GOT3 (cell line): ENCODE data around the gene RALGPS2.

Experiments used
- DNase-seq: peaks from one replicate; lab custom pipeline; 2025; ENCODE audit warnings: mixed read lengths; lab: John Stamatoyannopoulos, UW

The RALGPS2 gene

DNA sequence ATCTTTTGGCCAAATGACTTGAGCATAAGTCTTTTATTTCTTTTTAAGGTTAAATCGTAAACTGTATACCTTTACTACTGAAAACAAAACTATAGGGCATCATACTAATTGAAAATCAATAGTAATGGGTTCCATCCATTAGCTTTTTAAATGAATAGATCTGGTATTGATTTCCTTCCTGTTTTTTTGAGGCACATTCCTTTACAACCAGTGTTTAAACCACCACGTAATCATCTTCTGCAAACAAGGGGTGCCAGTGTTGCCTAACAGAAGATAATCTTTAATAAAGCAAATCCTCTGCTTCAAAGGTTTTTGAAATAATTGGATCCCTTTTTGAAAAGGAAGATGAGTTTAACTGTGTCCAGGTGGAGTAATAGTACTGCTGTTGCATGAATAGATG is 194.5 kb downstream of the RALGPS2 start:
- no peak for DNase-seq

DNA sequence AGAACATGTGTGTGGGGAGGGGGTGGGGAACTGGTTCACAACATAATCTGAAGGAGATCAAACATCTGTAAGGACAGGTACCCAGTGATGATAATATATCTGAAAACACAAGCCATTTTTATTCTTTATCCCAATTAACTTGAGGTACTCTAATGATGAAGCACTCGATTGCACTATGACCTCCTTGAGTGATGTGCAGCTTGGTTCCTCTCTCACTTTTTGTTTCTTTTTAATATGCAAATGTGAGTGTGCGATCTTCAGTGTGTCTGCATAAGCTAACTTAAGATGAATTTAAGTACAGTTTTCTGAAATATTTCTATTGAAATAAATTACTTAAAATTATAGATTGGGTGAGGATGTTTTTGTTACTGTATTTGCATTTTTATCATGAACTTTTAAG is 196.5 kb downstream of the RALGPS2 start:
- no peak for DNase-seq

GRCh38 chr1:178923512-178923911 is 198.5 kb downstream of the RALGPS2 start:
- no peak for DNase-seq

DNA sequence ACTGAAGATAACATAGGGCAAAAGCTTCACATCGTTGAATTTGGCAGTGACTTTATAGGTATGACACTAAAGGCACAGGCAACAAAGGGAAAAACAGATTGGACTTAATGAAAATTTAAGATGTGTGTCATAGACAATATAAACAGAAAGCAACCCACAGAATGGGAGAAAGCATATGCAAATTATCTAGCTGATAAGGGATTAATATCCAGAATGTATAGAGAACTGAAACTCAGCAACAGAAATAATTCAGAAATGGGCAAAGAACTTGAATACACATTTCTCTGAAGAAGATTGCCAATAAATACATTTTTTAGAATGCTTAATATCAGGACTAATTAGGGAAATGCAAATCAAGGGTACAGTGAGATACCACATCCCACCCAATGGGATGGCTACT is 201.0 kb downstream of the RALGPS2 start:
- DNase-seq = no peak

- no peak for DNase-seq
These were observed 202.0 kb downstream of the RALGPS2 start for GRCh38 chr1:178927003-178927402.

GRCh38 chr1:178928041-178928440 is 203.0 kb downstream of the RALGPS2 start:
- no peak for DNase-seq

- no peak for DNase-seq
These were observed 203.9 kb downstream of the RALGPS2 start for GRCh38 chr1:178928976-178929375.

DNA sequence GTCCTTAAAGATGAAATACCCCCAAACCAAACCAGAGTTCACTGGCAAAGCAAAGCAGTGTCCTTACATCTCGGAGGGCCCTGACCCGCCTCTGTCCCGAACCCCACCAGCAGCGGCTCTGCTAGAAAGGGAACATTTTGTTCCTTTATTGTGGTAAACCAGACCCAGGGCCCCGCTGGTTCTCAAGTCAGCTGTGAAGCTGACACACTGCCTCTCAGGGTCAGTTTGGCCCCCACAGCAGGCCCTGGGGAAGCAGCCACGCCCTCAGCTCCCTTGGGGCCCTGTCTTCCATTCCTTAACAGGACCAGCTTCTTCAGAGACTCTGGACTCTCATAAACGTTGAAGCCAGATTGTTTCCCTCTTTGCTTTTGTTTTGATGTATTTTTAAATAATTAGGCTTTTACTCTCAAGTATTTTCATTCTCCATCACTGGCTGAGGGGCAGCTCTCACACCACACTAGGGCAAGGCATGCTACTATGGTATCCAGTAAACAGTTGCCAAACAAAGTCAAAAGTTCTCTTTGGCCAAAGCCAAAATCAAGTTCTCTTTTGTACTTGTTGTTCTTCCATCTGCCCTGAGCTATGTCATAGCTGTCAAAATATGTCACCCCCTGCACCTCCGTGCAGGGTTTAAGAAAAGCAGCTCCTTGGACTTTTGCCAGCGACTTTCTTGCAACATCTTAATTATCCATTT is 207.0 kb downstream of the RALGPS2 start:
- DNase-seq = no peak

DNA sequence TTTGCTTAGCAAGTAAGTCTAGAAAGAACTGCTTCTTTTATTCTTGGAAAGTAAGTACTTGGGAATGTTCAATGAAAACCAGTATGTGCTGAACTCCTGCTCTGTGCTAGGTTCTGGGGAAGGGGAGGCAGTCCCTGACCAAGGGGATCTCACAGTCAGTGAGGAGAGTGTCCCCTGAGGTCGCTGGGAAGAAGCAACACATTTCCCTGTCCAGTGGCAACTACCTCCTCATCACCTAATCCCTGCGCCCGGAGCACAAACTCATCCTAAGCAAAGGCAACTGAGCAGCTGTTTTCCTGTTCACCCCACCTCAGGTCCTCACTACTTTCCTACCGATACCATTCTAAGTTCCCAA is 207.5 kb downstream of the RALGPS2 start:
- DNase-seq = no peak

GRCh38 chr1:178933105-178933561 is 208.1 kb downstream of the RALGPS2 start:
- no peak for DNase-seq

DNA sequence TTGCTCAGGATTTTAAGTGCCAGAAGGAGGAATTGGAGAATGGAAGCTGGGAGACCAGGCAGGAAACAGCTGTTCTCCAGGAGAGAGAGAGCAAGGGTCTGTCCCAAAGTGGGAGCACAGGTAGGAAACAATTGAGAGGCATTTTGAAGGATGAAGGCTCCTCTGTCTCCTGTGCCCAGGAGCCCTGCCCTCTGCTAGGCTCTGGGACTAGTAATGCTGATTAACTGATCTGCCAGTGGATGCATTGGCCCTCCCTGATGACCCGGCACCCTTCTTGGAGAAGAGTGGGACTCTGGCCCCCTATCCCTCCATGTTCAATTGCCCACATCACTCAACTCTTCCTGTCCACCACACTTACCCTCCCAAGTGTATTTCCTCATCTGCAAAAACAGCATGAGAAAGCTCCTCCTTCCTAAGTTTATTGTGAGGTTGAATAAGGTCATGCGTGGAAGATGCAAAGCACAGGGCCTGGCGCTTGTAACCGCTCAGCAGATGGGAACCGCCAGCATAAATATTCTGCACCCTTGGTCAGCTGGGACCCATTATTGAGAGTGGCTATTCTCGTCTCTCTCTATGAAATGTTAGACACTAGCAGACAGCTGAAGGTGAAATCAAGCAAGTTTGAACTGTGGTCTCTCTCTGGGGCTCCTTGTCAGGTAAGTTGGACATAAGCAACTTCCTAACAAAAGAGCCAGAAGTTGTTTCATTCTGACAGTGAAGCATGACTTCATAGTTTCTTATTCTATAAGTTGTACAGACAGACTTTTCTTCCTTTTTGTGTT is 208.9 kb downstream of the RALGPS2 start:
- no peak for DNase-seq

- DNase-seq = no peak
These were observed 209.5 kb downstream of the RALGPS2 start for GRCh38 chr1:178934546-178934945.

GRCh38 chr1:178935610-178936009 is 210.6 kb downstream of the RALGPS2 start:
- DNase-seq = no peak

DNA sequence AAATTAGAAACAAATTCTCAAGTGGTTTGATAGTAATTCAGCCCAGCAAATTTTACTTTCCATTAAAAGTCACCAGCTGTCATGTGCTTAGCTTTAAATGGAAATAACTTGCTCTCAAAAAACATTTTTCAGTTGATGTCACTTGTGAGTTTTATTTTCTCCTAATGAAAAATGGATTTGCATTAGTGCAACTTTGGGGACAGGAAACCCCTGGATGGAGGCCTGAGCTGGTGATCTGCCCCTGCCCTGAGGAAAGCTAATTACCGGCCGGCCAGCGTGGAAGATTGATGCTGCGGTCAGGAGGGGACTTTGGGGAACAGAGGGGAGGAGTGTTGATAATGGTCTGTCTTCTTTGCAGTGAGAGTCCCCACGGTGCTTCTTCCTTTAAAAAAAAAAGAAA is 212.7 kb downstream of the RALGPS2 start:
- DNase-seq = no peak

DNA sequence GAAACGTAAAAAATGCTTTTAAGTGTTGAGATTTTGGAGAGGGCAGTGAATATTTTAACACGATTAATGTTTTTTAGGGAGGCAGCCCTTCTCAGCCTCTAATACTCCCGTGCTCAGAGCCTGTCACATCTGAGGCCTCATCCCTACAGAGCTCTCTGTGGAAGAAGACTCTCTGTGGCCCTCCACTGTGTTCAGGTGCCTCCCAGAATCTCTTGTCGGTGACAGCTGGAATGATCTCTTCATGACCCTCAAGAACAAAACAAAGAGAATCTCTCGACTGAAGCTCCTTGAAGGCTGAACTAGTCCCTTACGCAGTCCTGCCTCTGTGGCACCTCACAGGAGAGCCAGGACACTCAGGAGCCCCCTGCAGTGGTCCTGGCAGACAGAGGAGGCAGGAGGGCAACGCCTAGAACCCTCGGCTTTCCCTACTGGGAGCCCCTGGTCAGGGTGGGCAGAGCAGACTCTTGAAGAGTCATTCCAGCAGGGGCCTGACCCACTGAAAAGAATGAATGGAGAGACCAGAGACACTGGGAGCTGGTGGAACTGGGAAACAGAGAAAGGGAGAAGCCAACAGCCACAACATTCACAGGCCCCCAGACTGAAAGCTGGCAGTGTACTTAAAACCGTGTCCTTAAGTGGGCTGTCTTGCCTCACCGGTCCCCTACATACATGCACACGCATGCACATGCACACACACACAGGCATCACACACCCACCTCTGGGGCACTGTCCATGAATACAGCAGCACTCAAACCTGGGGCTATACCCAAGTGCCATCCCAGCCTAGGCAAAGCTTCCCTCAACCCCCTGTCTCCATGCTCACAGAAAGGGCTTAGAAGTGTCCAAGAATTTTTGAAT is 213.3 kb downstream of the RALGPS2 start:
- no peak for DNase-seq

DNA sequence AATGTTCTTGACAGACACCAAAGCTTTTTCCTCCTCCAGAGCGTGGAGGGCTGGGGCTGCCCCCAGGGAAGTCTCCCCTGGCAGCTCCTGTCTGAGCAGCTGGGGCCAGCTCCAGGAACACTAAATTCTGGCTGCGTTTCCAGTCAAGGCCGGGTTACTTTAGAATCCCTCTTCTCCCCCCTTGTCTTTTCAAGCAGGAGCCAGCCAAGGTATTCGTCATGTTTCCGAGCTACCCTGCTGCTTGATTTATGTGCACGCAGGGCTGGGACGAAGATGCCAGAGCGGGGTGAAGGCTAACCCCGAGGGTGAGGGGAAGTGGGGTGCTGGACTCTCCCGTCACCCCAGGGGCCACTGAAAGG is 213.9 kb downstream of the RALGPS2 start:
- no peak for DNase-seq

GRCh38 chr1:178939338-178940067 is 214.5 kb downstream of the RALGPS2 start:
- no peak for DNase-seq

DNA sequence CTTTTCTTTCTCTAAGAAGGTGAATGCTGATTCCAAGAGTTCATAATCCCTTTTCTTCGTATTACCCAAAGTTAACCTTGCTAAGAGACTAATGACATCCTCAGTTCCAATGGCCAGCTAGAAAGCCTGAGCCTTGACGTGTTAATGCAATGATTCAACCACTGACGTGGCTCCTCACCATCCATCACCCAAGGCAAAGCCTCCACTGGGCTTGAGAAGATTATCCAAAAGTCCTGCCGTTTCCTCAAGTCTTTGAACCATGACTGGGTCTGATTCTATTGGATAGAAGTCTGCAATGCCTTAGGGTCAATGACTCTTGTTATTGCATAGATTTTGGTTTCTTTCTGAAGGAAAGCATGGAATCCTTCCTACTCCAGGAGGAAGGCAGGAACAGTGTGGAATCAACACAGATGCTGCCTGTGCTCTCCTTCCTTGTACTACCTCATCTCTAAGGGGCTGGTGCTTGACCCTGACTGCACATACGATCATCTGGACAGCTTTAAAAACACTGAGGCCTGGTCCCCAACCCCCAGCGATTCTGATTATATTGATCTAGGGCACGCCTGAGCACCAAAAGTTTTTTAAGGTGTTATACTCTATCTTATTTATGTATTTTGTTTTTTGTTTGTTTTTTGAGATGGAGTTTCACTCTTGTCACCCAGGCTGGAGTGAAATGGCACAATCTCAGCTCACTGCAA is 215.2 kb downstream of the RALGPS2 start:
- no peak for DNase-seq

DNA sequence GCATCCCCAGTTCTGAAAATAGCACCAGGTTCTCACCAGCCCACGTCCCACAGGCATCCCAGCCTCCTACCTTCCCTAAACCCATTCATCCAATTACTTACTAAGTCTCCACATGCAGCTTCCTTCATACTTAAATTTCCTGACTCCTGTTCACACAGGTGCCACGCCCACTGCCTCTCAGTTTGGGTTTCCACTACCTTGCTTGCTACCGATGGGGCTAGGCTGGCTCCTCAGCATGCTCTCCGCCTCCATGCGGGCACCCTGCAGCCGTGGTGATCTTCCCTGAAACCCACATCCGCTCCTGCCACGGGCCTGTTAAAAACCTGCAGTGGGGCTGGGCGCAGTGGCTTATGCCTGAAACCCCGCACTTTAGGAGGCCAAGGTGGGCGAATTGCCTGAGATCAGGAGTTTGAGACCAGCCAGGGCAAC is 216.2 kb downstream of the RALGPS2 start:
- no peak for DNase-seq

GRCh38 chr1:178941849-178942248 is 216.8 kb downstream of the RALGPS2 start:
- DNase-seq = no peak
